Mammary epithelial cell (primary cell): ENCODE data around the gene CDKN2B-AS1.

ENCODE experiments used
- CTCF ChIP-seq, 2 donors: IDR thresholded peaks in 1 of 2; conservative IDR thresholded peaks in 1 of 2; 2 replicates each; pipeline ENCODE4 v1.5.1; 2011 to 2012; ENCODE audit warnings: inconsistent platforms in 2 of 2, low read length in 2 of 2, mild to moderate bottlenecking in 2 of 2, control low read depth in 1 of 2, low read depth in 1 of 2; ENCODE audit not compliant: insufficient read depth in 1 of 2; ENCODE audit errors: extremely low read depth in 1 of 2
- EZH2 ChIP-seq: IDR thresholded peaks from 2 replicates; pipeline ENCODE4 v1.6.1; 2012; ENCODE audit warnings: low read length, inconsistent platforms, borderline replicate concordance

DNA sequence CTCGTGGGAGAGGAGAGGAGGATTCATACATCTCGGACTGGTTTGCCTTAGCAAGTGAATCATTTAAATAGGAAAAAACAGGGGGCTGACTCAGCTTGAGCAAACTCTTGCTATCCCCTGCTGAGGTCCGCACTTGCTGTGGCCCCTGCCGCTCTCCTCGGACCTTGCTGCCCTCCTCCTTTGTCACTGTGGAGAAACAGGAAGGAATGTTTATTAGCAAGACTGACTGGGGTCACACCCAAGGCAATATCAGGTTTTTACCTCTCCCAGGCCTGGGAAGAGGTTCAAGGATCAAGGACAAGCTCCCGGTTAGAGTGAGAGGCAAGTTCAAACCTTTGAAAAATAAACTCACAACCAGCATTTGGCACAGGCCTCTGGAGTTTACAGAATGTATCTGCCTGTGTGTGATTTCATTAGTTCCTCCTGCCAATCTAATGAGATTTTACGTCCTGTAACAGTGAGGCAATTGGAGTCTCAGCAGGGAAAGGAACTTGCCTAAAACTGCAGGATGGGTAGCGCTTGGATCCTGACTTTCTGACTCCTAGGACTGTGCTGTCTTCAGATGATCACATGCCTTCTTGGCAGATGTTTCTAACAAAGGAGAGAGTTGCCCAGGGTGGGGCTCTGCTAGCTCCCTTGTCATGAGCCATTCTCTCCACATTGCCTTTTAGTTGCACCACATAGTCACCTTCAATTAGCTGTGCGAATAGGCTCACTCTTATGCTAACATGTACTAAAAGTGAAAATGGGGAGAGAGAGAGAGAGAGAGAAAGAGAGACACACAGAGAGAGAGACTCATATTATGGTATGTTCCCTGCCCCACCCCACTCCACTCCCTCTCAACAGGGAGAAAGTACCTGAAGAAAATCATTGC is 123.2 kb downstream of the CDKN2B-AS1 start:
- TF ChIP-seq CTCF (conservative IDR thresholded peaks at IDR 0.05 in 1 of 2, IDR thresholded peaks at IDR 0.05 in 1 of 2; ENCODE audit: extremely low read depth in 1 of 2, insufficient read depth in 1 of 2, low read depth in 1 of 2, low read length in 2 of 2) (no peak), EZH2 (no peak)
